Measurements from ENCODE around the gene NRXN3.

GRCh38 chr14:78904094-78904493, 733.9 kb downstream of the NRXN3 start:
- TF ChIP-seq POLR2A (IDR thresholded peaks at IDR 0.05) = no peak
- no peak for TF ChIP-seq CTCF (IDR thresholded peaks at IDR 0.05)

Measured in heart left ventricle (tissue), 13 donors.